Kidney (tissue), 14 donors: ENCODE measurements around the gene ZNF91. TPM values are rescaled to one million over a fixed set of nuclear protein-coding genes. Genes with fewer than 3 reads are reported as not detected.

ENCODE experiments used
- DNase-seq, 5 donors: peaks; one replicate each; pipeline ENCODE4 v3.0.0-alpha.2; 2013 to 2020
- FAIRE-seq: peaks from 2 replicates; lab custom pipeline; 2012; peaks lifted over from hg19 to GRCh38; lab: Jason Lieb, UNC
- H3K27ac ChIP-seq, 2 donors: one replicate each; pipeline ENCODE4 v1.7.0; 2013; ENCODE audit warnings: low read depth in 2 of 2, low read length in 2 of 2, inconsistent platforms in 1 of 2
- H3K27me3 ChIP-seq: one replicate; pipeline ENCODE4 v1.7.1; 2013; ENCODE audit warnings: low read length, inconsistent platforms; ENCODE audit not compliant: control insufficient read depth, insufficient read depth
- H3K36me3 ChIP-seq, 3 donors: one replicate each; pipeline versions ENCODE4 v1.7.0 to v1.7.1; 2013; ENCODE audit warnings: low read length in 3 of 3, control low read depth in 1 of 3, inconsistent platforms in 1 of 3; ENCODE audit not compliant: insufficient read depth in 3 of 3, control insufficient read depth in 2 of 3
- H3K4me1 ChIP-seq, 3 donors: one replicate each; pipeline versions ENCODE4 v1.7.0 to v1.7.1; 2013; ENCODE audit warnings: low read length in 3 of 3, inconsistent platforms in 1 of 3, low read depth in 1 of 3; ENCODE audit not compliant: control insufficient read depth in 2 of 3, insufficient read depth in 2 of 3
- H3K4me3 ChIP-seq, 3 donors: one replicate each; pipeline versions ENCODE4 v1.7.0 to v1.8.1; 2013; ENCODE audit warnings: low read length in 3 of 3, control low read depth in 1 of 3, inconsistent platforms in 1 of 3
- H3K9ac ChIP-seq, 3 donors: one replicate each; pipeline versions ENCODE4 v1.7.0 to v1.7.1; 2013; ENCODE audit warnings: low read length in 3 of 3, control low read depth in 1 of 3, inconsistent platforms in 1 of 3
- H3K9me3 ChIP-seq, 3 donors: one replicate each; pipeline versions ENCODE4 v1.7.0 to v1.7.1; 2013; ENCODE audit warnings: low read length in 3 of 3, control low read depth in 1 of 3, inconsistent platforms in 1 of 3; ENCODE audit not compliant: control insufficient read depth in 2 of 3, insufficient read depth in 1 of 3
- CTCF ChIP-seq: IDR thresholded peaks from 3 replicates; pipeline ENCODE4 v1.5.1; 2012; ENCODE audit warnings: mild to moderate bottlenecking, moderate library complexity, borderline replicate concordance; ENCODE audit not compliant: insufficient read depth; ENCODE audit errors: extremely low read depth
- intact Hi-C: fragments of 100-400 bp; cut with DNase I; formaldehyde crosslinking; loops from one replicate; pipeline ENCODE4 v1.11.1; 2022
- polyA plus RNA-seq: library from polyadenylated mRNA; stranded (reverse); fragments of 350-450 nt; fragmentation: Illumina TruSeq; extraction: RNeasy Lipid Tissue Mini Kit (QIAGEN cat#74804); gene quantifications from one replicate; pipeline ENCODE4 v1.2.3, GENCODE V29; 2014; ENCODE audit warnings: low read depth, low replicate concordance; ENCODE audit not compliant: insufficient read depth
- total RNA-seq: library from RNA; stranded (reverse); fragmentation: NEBNext Ultra II Directional; extraction: Animal tissue kit (Norgen Biotek cat#: 25700); gene quantifications from one replicate; pipeline ENCODE4 v1.2.1, GENCODE V29; 2021
- donor health status: control.
- donor health status: control.
- donor health status: control.
- donor health status: control.
- donor health status: control.
- donor health status: DM: yes; HTN: yes; CAD: no.
- donor health status: Normal renal cell carcinoma (clear cell type).

The ZNF91 gene
- total and polyA plus RNA-seq, 2 donors from 2014 or later: 16.3 to 68.5 TPM

GRCh38 chr19:23315286-23315685 lies 80.0 kb downstream of the ZNF91 start:
- no peak for TF ChIP-seq CTCF
- H3K4me1 ChIP-seq: no peaks in the 10 kb centered on the region
- H3K4me3 ChIP-seq: no peak overlapping the region
- H3K36me3 ChIP-seq: no peaks in the 10 kb centered on the region
- DNase-seq: no peak
- H3K27me3 ChIP-seq: no peaks in the 10 kb centered on the region
- no peaks in the 10 kb centered on the region for H3K9me3 ChIP-seq
- no peak for FAIRE-seq
- H3K27ac ChIP-seq: no peak overlapping the region
- no peak overlapping the region for H3K9ac ChIP-seq
- intact Hi-C loops: no loop called here

- DNase-seq: no peak
- no peaks in the 10 kb centered on the region for H3K36me3 ChIP-seq
- H3K4me1 ChIP-seq: no peaks in the 10 kb centered on the region
- no peak overlapping the region for H3K27ac ChIP-seq
- intact Hi-C loops: no loop called here
- H3K9me3 ChIP-seq: no peaks in the 10 kb centered on the region
- no peak for TF ChIP-seq CTCF
- H3K9ac ChIP-seq: no peak overlapping the region
- no peak for FAIRE-seq
- H3K4me3 ChIP-seq: no peak overlapping the region
- H3K27me3 ChIP-seq: no peaks in the 10 kb centered on the region
These were observed 80.6 kb downstream of the ZNF91 start for GRCh38 chr19:23314505-23315251.

GRCh38 chr19:23313196-23313595 lies 82.1 kb downstream of the ZNF91 start:
- intact Hi-C loops: no loop called here

More at GRCh38 chr19:23313196-23313595, 82.1 kb downstream of the ZNF91 start:
- Histone ChIP-seq H3K9ac (no peak overlapping the region), H3K4me3 (no peak overlapping the region), H3K4me1 (no peaks in the 10 kb centered on the region), H3K27me3 (no peaks in the 10 kb centered on the region), H3K27ac (no peak overlapping the region), H3K9me3 (no peaks in the 10 kb centered on the region), H3K36me3 (no peaks in the 10 kb centered on the region)
- DNase-seq: no peak
- FAIRE-seq: no peak
- no peak for TF ChIP-seq CTCF
